Astrocyte (in vitro differentiated cells and primary cell): ENCODE measurements around the gene SUFU. TPM values are rescaled to one million over a fixed set of nuclear protein-coding genes. Genes with fewer than 3 reads are reported as not detected.

Source experiments
- DNase-seq: peaks from one replicate; pipeline ENCODE4 v3.0.0-alpha.2; 2010; ENCODE audit warnings: low read depth
- FAIRE-seq: peaks from 2 replicates; lab custom pipeline; 2011; peaks lifted over from hg19 to GRCh38; lab: Jason Lieb, UNC
- H2AFZ ChIP-seq: 2 replicates; pipeline ENCODE4 v1.6.0; 2012; ENCODE audit warnings: low read depth, low read length, inconsistent platforms
- H3K27ac ChIP-seq: 2 replicates; pipeline ENCODE4 v1.5.1; 2011; ENCODE audit warnings: low read depth, low read length, inconsistent platforms
- H3K27me3 ChIP-seq: 2 replicates; pipeline ENCODE4 v1.6.0; 2011; ENCODE audit warnings: low read length, inconsistent platforms; ENCODE audit not compliant: insufficient read depth
- H3K36me3 ChIP-seq: 2 replicates; pipeline ENCODE4 v1.5.1; 2011; ENCODE audit warnings: low read length, inconsistent platforms; ENCODE audit not compliant: insufficient read depth
- H3K4me1 ChIP-seq: 2 replicates; pipeline ENCODE4 v1.5.1; 2011; ENCODE audit warnings: low read length, inconsistent platforms; ENCODE audit not compliant: insufficient read depth
- H3K4me2 ChIP-seq: 2 replicates; pipeline ENCODE4 v1.6.0; 2012; ENCODE audit warnings: low read length, inconsistent platforms
- H3K4me3 ChIP-seq: 2 replicates; pipeline ENCODE4 v1.5.1; 2011; ENCODE audit warnings: low read depth, mild to moderate bottlenecking, low read length, inconsistent platforms; ENCODE audit not compliant: insufficient read depth
- H3K79me2 ChIP-seq: 2 replicates; pipeline ENCODE4 v1.6.0; 2012; ENCODE audit warnings: mild to moderate bottlenecking, low read length, inconsistent platforms; ENCODE audit not compliant: insufficient read depth
- H3K9ac ChIP-seq: 2 replicates; pipeline ENCODE4 v1.6.0; 2012; ENCODE audit warnings: mild to moderate bottlenecking, low read length, inconsistent platforms
- H3K9me3 ChIP-seq: 2 replicates; pipeline ENCODE4 v1.5.1; 2012; ENCODE audit warnings: low read depth, mild to moderate bottlenecking, low read length, inconsistent platforms; ENCODE audit not compliant: insufficient read depth
- H4K20me1 ChIP-seq: 2 replicates; pipeline ENCODE4 v1.6.0; 2012; ENCODE audit warnings: low read length, inconsistent platforms; ENCODE audit not compliant: insufficient read depth
- H3K27ac Mint-ChIP-seq: one replicate; pipeline ENCODE4 v1.8.0; 2021; ENCODE audit warnings: mild to moderate bottlenecking, mixed read lengths; ENCODE audit not compliant: unreplicated experiment
- H3K27me3 Mint-ChIP-seq: one replicate; pipeline ENCODE4 v1.8.0; 2021; ENCODE audit warnings: low read depth, mixed read lengths; ENCODE audit not compliant: unreplicated experiment
- H3K36me3 Mint-ChIP-seq: one replicate; pipeline ENCODE4 v1.8.0; 2021; ENCODE audit warnings: low read depth, mixed read lengths; ENCODE audit not compliant: unreplicated experiment
- H3K4me1 Mint-ChIP-seq: one replicate; pipeline ENCODE4 v1.8.0; 2021; ENCODE audit warnings: low read depth, mixed read lengths; ENCODE audit not compliant: unreplicated experiment
- H3K4me3 Mint-ChIP-seq: one replicate; pipeline ENCODE4 v1.8.0; 2021; ENCODE audit warnings: mild to moderate bottlenecking, moderate library complexity, mixed read lengths; ENCODE audit not compliant: unreplicated experiment
- H3K9me3 Mint-ChIP-seq: one replicate; pipeline ENCODE4 v1.8.0; 2021; ENCODE audit warnings: mild to moderate bottlenecking, mixed read lengths; ENCODE audit not compliant: unreplicated experiment
- CTCF ChIP-seq: IDR thresholded peaks from 2 replicates; pipeline ENCODE4 v1.5.1; 2011; ENCODE audit warnings: low read depth, mild to moderate bottlenecking, inconsistent platforms, low read length, moderate library complexity; ENCODE audit not compliant: insufficient read depth
- EZH2 ChIP-seq: IDR thresholded peaks from 2 replicates; pipeline ENCODE4 v1.6.1; 2012; ENCODE audit warnings: mild to moderate bottlenecking, low read length, inconsistent platforms; ENCODE audit not compliant: insufficient read depth
- total RNA-seq: library from RNA; stranded (reverse); gene quantifications from 2 replicates; pipeline ENCODE4 v1.2.1, GENCODE V29; 2021

SUFU gene
- total RNA-seq, 1 donor from 2014 or later = 25.8 TPM

GRCh38 chr10:102624094-102624493, 120.3 kb downstream of the SUFU start:
- no peak overlapping the region for H3K4me3 ChIP-seq
- H3K36me3 Mint-ChIP-seq = peaks cover 6% of the 10 kb centered on the region
- no peak overlapping the region for H2AFZ ChIP-seq
- DNase-seq (no peak), FAIRE-seq (no peak)
- H3K79me2 ChIP-seq = no peaks in the 10 kb centered on the region
- H3K27ac ChIP-seq = no peak overlapping the region
- no peak overlapping the region for H3K4me3 Mint-ChIP-seq
- H3K4me1 Mint-ChIP-seq = peaks cover 54% of the 10 kb centered on the region
- no peaks in the 10 kb centered on the region for H3K27me3 Mint-ChIP-seq
- no peak overlapping the region for H3K9ac ChIP-seq
- H3K9me3 Mint-ChIP-seq = no peaks in the 10 kb centered on the region
- H3K36me3 ChIP-seq = no peaks in the 10 kb centered on the region
- no peak overlapping the region for H3K27ac Mint-ChIP-seq
- H3K9me3 ChIP-seq = peaks cover 4% of the 10 kb centered on the region
- no peaks in the 10 kb centered on the region for H4K20me1 ChIP-seq
- no peak overlapping the region for H3K4me2 ChIP-seq
- peaks cover 57% of the 10 kb centered on the region for H3K4me1 ChIP-seq
- TF ChIP-seq EZH2 (no peak), CTCF (no peak)
- H3K27me3 ChIP-seq = no peaks in the 10 kb centered on the region

DNA sequence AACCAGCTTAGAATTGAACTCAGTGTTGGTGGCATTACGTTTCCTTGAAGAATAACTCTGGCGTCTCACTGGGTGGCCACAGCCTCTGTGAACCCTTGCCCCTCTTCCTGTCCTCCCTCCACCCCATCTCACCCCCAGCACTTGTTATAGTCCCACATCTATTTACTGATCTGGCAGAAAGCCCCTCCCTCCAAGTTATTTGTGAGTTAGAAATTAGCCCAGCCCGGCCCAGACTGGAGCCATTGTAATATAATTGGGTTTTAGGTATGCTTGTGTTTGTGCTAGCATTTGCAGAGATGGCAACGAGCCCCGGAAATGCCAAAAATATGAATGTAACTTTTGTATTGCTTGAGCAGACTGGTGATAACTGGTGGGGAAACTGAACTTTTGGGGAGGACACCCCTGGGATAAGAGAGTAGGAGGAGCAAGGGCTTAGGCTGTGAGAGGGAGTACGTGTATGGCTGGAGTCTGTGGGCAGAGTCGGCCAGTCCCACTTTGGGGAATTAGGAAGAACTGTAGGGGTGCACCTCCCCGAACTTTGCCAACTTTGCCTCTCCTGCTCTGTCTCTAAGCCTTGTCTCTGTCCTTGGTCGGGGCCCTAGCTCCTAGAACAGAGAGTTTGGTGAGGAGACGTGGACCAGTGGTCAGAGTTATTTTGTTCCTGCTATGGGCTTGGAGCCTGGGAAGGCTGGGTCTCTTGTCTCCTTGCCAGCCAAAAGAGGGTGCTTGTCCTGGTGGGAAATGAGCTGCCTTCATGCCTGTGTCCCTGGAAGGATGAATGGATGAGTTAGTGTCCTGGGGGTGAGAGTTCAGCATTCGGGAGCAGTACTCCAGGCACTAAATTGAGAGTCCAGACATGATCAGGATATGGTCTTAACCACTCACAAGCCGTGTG, 121.2 kb downstream of the SUFU start:
- Histone ChIP-seq H3K4me3 (no peak overlapping the region), H3K9me3 (peaks cover 4% of the 10 kb centered on the region), H3K27ac (no peak overlapping the region), H3K4me1 (peaks cover 57% of the 10 kb centered on the region), H3K79me2 (no peaks in the 10 kb centered on the region), H2AFZ (no peak overlapping the region), H3K4me2 (no peak overlapping the region), H3K27me3 (no peaks in the 10 kb centered on the region), H3K9ac (no peak overlapping the region), H4K20me1 (no peaks in the 10 kb centered on the region), H3K36me3 (no peaks in the 10 kb centered on the region)
- Mint-ChIP-seq H3K4me3 (no peak overlapping the region), H3K27ac (peak overlapping the region; percentile 48), H3K36me3 (peaks cover 6% of the 10 kb centered on the region), H3K27me3 (no peaks in the 10 kb centered on the region), H3K4me1 (peaks cover 59% of the 10 kb centered on the region), H3K9me3 (no peaks in the 10 kb centered on the region)
- FAIRE-seq (no peak), DNase-seq (no peak)
- no peak for TF ChIP-seq EZH2
- TF ChIP-seq CTCF = no peak
